ENCODE data around the gene SEL1L3.
A peak's percentile ranks its signal among the peaks of the same experiment; 100 is the strongest.
"Not testable (repeated sequence)": the region's sequence is repeated elsewhere in the genome, so short reads cannot be mapped to it uniquely, and the experiment has no call there.

Gene SEL1L3

DNA sequence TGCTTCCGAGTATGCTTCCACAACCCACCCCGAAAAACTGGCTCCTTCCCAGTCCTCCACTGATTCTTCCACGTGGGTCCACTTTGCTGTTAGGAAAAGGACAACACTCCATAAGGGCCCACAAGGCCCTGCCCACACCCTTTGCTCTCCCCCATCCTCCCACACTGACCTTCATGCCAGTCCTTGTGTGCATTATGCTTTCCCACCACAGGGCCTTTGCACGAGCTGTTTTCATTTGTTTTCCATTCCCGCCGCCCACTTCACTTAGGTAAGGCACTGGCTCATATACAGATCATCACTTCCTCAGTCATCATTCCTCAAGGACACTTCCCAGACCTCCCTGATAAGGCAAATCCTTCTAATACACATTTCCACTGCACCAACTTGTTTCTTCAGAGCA is 16.8 kb upstream of the SEL1L3 start:
- DNase-seq = no peak

DNA sequence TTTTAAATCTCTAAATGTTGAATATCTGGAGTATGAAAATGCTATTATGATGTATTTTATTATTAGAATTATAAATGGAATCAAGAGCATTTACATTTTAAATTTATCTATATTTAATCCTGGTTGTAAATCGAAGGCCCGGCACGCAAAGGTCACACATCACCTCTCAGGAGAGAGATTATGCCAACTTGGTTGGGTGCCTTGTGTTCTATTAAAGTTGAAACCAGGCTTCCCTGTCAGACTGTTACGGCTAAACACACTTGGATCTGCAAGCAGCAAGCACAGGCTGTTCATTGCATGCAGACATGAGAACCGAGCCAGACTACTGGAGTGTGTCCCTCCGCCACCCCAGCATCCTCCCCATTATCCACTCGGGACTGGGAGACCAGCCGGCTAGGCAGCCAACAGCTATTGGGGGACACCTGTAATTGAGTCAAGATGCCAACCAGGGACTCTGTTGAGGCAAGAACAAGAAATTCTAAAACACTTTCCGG is 16.4 kb upstream of the SEL1L3 start:
- no peak for DNase-seq

DNA sequence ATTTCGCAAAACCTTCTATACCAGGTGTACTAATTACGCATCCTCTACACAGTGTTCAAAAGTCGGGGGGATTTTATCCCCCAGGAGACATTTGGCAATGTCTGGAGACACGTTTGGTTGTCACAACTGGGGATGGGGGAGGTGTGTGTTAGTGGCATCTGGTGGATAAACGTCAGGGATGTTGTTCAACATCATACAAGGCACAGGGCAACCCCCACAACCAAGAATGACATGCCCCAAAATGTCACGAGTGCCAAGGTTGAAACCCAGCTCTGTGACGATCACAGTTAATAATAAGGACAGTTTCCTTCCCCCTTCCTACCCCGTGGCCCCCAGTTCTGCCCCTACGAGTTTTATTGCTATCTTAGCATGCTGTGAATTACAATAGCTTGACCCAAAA is 15.9 kb upstream of the SEL1L3 start:
- no peak for DNase-seq

DNA sequence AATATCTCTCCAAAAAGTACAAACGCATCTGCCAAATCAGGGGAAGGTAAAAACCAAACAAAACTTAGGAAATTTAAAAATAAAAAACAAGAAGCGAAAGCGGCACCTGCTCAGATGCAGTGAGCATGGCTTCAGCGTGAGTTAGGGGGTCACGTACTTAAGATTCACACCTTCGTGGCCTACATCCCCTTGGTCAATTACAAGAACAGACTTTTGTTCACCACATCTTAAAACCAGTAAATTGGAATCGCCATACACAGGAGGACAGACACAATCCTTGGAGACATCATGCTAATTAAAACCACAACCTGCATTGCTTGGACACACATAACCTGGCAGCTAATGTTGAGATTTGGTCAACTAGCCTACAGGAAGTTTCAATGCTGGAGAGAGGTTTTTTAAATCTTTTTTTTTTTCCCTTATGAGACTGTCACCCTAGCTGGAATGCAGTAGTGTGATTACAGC is 12.5 kb upstream of the SEL1L3 start:
- DNase-seq = no peak

DNA sequence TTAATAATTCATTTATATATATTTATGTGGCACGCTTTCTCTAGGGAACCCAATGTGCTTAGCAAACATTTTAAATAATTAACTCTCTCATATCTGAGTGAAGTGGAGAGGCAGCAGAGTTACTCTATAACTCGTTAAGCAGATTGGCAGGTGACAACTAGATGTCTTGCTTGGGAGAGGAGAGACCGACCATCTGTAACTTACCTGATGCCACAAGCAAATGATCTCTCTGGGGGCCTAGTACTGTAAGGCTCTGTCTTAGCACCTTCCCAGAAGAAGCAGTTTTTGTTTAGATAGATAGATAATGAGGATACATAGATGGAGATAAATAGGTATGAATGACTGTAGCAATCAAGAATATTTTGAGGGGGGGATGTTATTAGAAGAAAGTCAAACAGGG is 11.9 kb upstream of the SEL1L3 start:
- DNase-seq = no peak

DNA sequence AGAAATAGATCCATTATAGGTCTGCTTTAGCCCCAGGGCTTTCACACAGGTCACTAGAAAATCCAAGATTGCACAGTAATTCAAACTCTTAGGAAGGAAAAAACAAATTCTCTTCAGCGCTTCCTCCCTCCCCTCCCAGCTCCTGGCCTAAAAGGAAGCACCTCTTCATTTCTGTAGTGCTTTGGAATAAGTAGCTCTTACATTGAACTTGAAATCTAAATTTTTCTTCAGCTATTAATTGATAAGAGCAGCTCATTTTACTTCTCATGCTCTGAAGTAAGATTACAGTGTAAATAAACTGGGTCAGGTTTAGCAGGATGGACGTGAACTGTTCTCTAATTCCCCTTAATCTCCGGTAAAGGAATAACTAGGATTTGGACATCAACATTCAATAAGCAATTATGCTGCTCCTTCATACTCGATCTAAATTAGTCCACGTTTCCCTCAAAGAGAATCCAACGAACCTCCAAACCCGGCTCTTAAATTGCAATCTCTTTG is 10.9 kb upstream of the SEL1L3 start:
- no peak for DNase-seq

DNA sequence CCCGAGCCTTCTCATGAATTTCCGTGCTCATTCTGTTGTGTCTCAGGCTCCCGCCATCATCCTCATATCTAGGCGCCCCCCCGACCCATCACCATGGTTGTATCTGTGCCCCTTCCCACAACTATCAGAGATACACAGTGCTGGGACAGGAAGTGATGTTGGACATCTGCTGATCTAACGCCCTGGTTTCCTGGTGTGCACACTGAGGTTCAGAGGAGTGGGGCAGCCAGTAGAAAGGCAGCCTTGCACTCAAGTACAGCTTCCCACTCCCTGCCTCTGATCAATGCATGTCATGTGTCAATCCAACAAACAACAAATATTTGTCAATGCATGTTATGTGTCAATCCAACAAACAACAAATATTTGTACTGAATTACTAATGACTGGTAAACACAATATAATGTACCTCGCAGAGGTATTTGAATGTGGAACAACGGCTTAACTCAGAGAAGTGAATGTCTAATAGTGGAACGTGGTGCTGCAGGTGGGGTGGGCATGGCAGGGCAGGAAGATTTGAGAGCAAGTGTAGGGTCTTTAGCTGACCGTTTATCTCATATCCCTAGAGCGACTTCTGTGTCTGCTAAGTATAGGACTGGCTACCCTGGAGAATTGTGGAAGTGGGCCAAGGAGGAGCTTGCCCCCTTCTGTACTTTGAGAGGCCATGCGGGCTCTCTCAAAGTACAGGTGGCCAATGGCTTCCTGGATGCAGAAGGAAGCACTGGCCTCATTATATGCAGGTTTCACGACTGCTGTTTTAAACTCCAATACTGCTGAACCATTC is 10.3 kb upstream of the SEL1L3 start:
- no peak for DNase-seq

GRCh38 chr4:25870081-25870480 is 7.3 kb upstream of the SEL1L3 start:
- DNase-seq = no peak

DNA sequence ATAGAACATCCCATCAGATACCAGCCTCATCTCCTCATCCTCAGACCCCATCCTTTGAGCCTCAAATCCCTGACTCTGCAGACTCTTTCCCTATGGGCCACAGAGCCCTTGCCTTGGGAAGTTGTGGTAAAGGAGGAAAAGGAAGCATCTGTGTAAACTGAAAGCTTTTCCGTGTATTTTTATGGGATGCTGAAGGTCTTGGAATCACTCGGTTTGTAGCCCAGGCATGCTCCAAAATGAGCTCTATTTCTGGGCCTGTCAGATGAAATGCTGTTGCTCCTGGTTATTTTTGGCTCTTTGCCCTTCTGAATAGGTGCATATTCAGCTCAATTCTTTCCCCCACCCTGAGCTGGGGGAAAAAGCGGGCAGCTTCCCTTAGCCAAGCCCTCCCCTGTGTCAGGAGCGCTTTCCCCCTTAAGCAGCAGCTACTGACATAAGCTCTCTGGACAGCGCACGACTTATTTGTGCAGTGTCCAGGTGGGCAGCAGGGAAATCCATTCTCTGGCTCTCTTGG is 5.0 kb upstream of the SEL1L3 start:
- DNase-seq = no peak

DNA sequence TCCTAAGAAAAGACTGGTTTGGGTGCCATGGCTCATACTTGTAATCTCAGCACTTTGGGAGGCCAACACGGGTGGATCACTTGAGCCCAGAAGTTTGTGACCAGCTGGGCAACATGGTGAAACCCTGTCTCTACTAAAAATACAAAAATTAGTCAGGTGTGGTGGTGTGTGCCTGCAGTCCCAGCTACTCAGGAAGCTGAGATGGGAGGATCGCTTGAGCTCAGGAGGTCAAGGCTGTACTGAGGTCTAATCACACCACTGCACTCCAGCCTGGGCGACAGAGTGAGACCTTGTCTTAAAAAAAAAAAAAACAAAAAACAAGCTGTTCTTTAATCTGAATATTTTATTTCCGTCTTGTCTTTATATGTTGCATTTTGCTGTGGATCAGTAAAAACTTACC is 3.6 kb upstream of the SEL1L3 start:
- not testable (repeated sequence) for DNase-seq

- DNase-seq = no peak
Observed at GRCh38 chr4:25865586-25865985, 2.8 kb upstream of the SEL1L3 start.

DNA sequence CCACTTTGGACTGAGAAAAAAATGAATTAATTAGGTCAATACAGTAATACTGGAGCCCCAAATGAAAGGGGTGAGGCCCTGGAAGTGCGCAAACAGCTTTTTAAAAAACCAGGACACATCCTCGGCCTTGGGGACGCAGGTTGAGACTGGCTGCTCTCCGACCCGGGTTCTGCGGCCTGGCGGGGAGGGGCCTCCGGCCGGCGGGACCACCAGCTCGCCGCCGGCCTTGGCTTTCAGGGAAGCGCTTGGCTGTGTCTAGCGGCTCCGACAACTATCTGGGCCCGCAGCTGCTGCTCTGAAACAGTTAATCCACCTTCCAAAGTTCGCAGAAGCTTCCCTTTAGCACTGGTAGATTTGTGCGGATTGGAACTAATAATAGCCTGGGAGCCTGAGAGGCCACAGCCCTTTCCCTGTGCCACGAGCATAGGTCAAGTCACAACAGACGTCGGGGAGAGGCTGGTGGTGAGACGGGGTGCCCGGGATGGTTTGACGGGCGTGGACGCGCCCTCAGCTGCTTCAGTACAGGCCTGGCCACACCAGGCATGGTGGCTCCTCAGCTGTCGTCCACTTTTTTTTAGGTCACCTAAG is 1.1 kb upstream of the SEL1L3 start:
- no peak for DNase-seq

DNA sequence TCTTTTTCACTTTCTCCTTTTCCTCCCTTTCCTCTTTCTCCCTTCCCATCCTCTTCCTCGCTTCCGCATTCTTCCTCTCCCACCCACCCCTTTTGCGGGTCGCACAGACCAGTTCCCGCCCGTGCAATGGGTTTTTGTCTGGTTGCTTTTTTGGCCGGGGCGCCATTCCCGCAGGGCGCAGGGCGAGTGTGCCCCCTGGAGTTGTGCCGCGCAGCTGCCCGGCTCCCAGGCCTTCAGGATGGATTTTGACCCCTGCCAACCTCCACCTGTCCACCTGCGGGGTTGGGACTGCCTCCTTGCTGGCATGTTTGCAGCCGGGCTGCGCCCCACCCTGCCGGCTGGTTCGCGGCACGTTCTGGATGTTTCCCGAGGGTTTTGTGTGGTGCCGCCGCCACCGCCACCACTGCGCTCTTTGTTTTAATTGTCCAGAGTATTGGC is 578 bp upstream of the SEL1L3 start:
- DNase-seq = no peak

- DNase-seq = peak; percentile 43
Observed at GRCh38 chr4:25861951-25862410, 807 bp downstream of the SEL1L3 start.

GRCh38 chr4:25861280-25861950 is 1.4 kb downstream of the SEL1L3 start:
- DNase-seq = no peak

DNA sequence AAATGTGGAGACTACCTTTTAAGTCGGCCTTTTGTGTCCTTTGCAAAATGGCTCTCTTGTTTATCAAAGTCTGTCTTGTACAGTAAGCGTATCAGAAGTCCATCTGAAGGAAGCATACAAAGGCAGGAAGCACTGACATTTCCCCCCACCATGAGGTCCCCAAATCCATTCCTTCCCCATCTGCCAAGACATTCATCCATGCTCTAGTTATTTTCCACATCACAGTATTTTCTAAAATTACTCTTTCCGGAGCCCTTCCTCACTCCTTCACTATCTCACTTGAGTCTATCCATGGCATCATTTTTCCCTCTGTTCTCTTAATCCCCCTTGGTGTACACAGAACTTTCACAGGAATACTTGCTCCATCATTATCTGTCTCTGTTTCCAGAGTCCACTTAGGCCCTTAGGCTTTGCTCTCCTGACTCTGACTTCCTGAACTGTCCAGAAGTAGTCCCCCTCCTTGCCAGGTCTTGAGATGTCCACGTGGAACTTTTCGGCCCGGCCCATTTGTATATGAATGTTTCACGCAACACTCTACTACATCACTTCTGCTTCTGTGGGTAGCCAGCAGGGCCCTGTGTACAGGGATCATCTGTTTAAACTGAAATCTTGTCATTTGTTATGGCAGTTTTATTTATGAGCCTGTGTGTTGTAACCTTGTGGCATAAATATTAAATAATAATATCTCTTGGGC is 2.1 kb downstream of the SEL1L3 start:
- DNase-seq = no peak

- peak; percentile 28 for DNase-seq
Observed at GRCh38 chr4:25859429-25860148, 3.2 kb downstream of the SEL1L3 start.

DNA sequence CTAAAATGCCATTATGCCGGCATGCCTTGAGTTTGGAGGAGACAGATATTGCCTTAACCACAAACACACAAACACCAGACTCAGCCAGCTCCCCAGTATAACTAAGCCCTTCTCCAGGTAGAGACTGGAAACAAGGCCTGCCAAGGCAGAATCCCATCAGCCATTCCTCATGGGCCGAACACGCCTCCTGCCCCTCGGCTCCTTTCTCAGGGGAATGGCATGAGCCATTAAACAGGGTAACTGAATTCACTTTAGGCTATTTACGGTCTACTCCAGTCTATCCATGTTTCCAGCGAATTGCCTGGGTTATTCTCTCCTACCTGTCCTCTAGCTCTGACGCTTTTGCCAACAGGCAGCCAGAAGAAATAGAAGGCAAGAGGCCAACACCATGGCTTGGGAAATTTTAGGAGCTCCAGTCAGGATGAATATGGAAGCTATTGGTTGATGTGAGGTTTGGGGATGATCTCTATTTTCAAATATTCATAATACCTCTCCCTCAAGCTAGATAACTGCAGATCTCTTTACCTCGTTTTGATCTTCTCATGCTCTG is 4.9 kb downstream of the SEL1L3 start:
- no peak for DNase-seq

DNA sequence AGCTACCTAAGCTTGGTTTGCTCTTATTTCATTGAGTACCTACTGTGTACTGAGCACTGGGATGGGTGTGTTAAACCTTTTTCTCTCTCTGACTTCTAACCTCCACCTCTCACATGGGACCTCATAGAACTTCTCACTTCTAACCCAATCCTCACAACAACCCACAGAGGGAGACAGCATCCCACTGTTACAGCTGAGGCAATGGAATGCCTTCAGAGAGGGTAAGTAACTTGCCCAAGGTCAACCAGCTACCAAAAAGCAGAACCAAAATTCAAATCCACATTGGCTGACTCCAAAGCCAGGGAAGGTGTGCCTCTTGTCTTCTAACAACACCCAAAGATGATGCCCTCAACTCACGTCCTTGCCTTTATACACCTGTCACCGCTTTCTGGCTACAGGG is 5.4 kb downstream of the SEL1L3 start:
- no peak for DNase-seq

DNA sequence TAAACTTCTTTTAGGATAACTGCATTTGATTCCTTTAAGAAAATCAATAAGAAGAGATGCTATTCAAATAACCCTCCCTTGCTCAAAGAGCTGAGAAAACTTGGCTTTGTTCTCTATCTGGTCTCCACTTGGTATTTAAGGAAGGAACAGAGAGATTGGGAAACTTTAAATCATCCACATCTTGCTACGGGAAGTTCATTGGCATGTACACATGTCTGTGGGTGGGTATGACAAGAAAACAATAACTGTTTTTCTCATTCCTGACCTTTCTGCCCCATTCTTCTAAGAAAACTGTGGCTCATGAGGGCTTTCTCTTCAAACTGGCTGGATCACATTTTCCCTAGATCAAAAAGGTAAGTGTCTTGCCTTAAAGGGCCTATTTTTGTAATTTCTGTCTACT is 6.0 kb downstream of the SEL1L3 start:
- DNase-seq = no peak

- DNase-seq = no peak
Observed at GRCh38 chr4:25852103-25852502, 10.7 kb downstream of the SEL1L3 start.

DNA sequence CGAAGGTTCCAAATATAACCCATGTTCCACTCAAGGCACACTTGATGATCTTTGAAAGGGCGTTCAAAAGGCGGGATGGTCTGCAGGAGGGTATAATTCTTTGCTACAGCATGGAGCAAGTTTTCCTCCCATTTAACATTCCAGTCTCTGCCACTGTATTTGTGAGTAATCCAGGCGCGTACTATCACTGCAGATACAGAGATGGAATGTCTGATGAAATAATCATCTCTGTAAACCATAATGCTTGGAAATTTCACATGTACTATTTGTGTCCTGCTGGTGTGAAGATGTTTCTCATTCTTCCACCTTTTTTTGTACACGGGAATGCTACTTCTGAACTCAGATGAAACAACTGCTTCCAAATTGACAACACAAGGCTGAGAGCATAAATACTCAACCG is 15.5 kb downstream of the SEL1L3 start:
- DNase-seq = no peak
